ENCODE measurements around the gene RFT1. TPM values are rescaled to one million over a fixed set of nuclear protein-coding genes. Genes with fewer than 3 reads are reported as not detected.
A peak's percentile ranks its signal among the peaks of the same experiment; 100 is the strongest.

Gene RFT1
- total and polyA plus RNA-seq, 2 of the 13 experiments (the other 11 are each of a cell fraction or from before 2014, with no cell fraction given): 23.2 to 37.0 TPM

DNA sequence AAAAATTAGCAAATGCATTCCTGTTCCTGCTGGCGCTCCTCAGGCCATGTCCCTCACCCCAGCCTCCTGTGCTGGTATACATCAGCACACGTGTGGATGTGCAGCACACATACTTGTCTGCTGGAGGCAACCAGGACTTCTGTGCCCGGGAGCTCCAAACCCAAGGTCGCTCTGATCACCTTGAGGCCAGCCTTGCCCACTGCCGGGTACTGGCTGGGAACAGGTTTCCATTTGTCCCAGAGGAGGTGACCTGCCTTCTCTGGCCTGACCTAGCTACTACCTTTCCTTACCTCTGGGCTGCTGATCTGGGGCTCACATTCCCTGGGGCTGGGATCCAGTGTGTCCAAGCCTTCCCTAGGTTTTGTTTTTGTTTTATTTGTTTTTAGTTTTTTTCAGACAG is 42.9 kb upstream of the RFT1 start (continued):
- TF ChIP-seq HMGXB4 (CRISPR knock-in tag; IDR thresholded peaks at IDR 0.05; ENCODE audit: borderline replicate concordance in 1 of 2, low read depth in 1 of 2) (no peak), ZNF235 (CRISPR knock-in tag; IDR thresholded peaks at IDR 0.05; ENCODE audit: borderline replicate concordance) (no peak)

DNA sequence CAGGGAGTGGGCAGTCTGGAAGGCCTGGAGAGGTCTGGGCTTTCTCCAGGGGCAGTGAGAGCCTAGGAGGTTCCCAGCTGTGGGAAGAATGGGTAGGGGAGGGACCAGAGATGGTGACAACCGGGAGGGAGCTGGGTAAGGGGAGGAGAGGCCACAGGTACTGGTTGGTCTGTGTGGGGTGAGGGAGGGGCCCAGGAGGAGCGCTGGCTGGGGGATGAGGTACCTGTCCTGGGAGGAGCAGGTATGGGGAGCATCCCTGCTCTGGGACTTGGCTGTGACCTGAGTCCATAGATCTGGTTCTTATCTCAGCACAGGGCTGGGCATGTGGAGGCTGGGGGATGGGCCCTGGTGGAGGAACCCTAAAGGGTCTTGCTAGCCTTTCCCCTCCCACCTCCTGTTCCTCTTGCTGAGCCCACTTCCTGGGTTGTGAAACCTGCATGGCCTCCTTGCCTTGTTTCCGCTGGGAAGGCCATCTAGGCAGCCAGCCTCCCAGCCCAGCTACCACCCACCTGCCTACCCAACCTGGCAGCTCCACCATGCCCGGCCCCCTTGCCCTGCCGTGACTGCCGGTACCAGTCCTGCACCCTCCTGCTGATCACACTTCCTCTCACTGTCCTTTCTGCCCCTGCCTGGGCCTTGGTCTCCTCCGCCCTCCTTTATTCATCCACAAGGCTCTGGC is 41.7 kb upstream of the RFT1 start:
- Histone ChIP-seq H4K20me1 (ENCODE audit: insufficient read depth, low read length) (no peaks in the 10 kb centered on the region), H3K9me3 (ENCODE audit: low read length) (no peaks in the 10 kb centered on the region), H3K27ac (ENCODE audit: extremely low read length, insufficient read depth, low read length) (peak overlapping the region; percentile 76), H2AFZ (ENCODE audit: low read length) (no peak overlapping the region), H3K27me3 (ENCODE audit: control insufficient read depth in 1 of 2, insufficient read depth in 2 of 2, low read length in 2 of 2) (no peaks in the 10 kb centered on the region), H3K36me3 (replicated peaks in 1 of 2; ENCODE audit: control insufficient read depth in 1 of 2, insufficient read depth in 2 of 2, low read length in 2 of 2) (peaks cover 0 to 15% of the 10 kb centered on the region in 2 experiments; a peak in 3 of 5 replicates), H3K4me3 (replicated peaks in 1 of 3; ENCODE audit: insufficient read depth in 1 of 3, low read depth in 2 of 3, low read length in 3 of 3) (no peak overlapping the region), H3K9ac (ENCODE audit: insufficient read depth, low read depth, low read length) (peak overlapping the region; percentile 66), H3K4me2 (ENCODE audit: low read depth, low read length) (peak overlapping the region; percentile 74; the same call in 1 of the 2 replicates), H3K79me2 (ENCODE audit: insufficient read depth, low read length) (peaks cover 8% of the 10 kb centered on the region), H3K4me1 (ENCODE audit: insufficient read depth, low read length) (peaks cover 59% of the 10 kb centered on the region)
- ChIA-PET POLR2A (interaction anchor here (4.6 kb wide), 1 partner anchor 12 kb away, joined by 137 read pairs; the partner anchor contains the start of gene PRKCD), CTCF (ENCODE audit: low intra/inter-chr PET ratio, low total read pairs) (no interaction called here)
- ATAC-seq: no peak
- FAIRE-seq: no peak
- no TSS peak for BruUV-seq (replicated peaks)
- in situ Hi-C loops (cut with HindIII; ENCODE audit: extremely low pct_ligation_motif_present, low pct_unique_long_range_greater_than_20kb) (no loop called here), intact Hi-C loops (cut with micrococcal nuclease; ENCODE audit: unreplicated experiment) (loop anchor here (5.0 kb wide), 1 partner anchor 40 kb away; the partner anchor contains the start of gene RFT1)
- DNase-seq (ENCODE audit: low spot score): no peak
- 79% methylated on average over 7 of the region's 7 CpGs for WGBS (ENCODE audit: low lambda C conversion rate)
- 0 out of 2 replicates have a peak, but pooled peaks have one; percentile 32 for TF ChIP-seq MYC (CRISPR knock-in tag; IDR thresholded peaks at IDR 0.05; ENCODE audit: borderline replicate concordance)
- no peak for TF ChIP-seq ZNF850 (CRISPR knock-in tag; conservative IDR thresholded peaks at IDR 0.05)
- TF ChIP-seq AGO2 (optimal IDR thresholded peaks at IDR 0.05; ENCODE audit: low read depth, low read length): peak; percentile 30
- TF ChIP-seq PLRG1 (conservative IDR thresholded peaks at IDR 0.05): no peak
- TF ChIP-seq KAT2B (IDR thresholded peaks at IDR 0.05; ENCODE audit: borderline replicate concordance, low read depth, low read length): no peak
- no peak for TF ChIP-seq POGK (CRISPR knock-in tag; conservative IDR thresholded peaks at IDR 0.05)
- TF ChIP-seq HOXA9 (CRISPR knock-in tag; IDR thresholded peaks at IDR 0.05; ENCODE audit: borderline replicate concordance): no peak
- TF ChIP-seq HDAC1 (CRISPR knock-in tag; IDR thresholded peaks at IDR 0.05): no peak
- TF ChIP-seq ZNF263 (CRISPR knock-in tag; IDR thresholded peaks at IDR 0.05): peak; percentile 84
- no peak for TF ChIP-seq ZEB1 (IDR thresholded peaks at IDR 0.05; ENCODE audit: insufficient replicate concordance, low read depth)
- TF ChIP-seq TFDP2 (CRISPR knock-in tag; IDR thresholded peaks at IDR 0.05): no peak
- no peak for TF ChIP-seq ZNF274 (CRISPR knock-in tag; IDR thresholded peaks at IDR 0.05)
- no peak for TF ChIP-seq ZNF670 (CRISPR knock-in tag; IDR thresholded peaks at IDR 0.05; ENCODE audit: borderline replicate concordance)
- no peak for TF ChIP-seq ZFP82 (CRISPR knock-in tag; IDR thresholded peaks at IDR 0.05; ENCODE audit: borderline replicate concordance)
